B cell (primary cell): ENCODE data around the gene RAB3B. TPM values are rescaled to one million over a fixed set of nuclear protein-coding genes. Genes with fewer than 3 reads are reported as not detected.

Source experiments
- ATAC-seq: fragments of 200-7000 bp; cut with Tn5 transposase; one replicate; pipeline ENCODE4 v1.10.0; 2021; ENCODE audit warnings: low read depth, mild to moderate bottlenecking, moderate number of reproducible peaks, moderate library complexity
- CTCF ChIA-PET: fragments of 350-600 bp; sonication (Branson Sonifier 250); formaldehyde crosslinking; loops from one replicate; lab custom pipeline; 2021; ENCODE audit warnings: antibody characterized with exemption, inconsistent platforms; lab: Charles Lee
- POLR2A ChIA-PET: fragments of 350-600 bp; sonication (Branson Sonifier 250); formaldehyde crosslinking; loops from one replicate; lab custom pipeline; 2021; ENCODE audit warnings: antibody characterized with exemption; lab: Charles Lee
- DNase-seq: peaks from one replicate; pipeline ENCODE4 v3.0.0; 2013
- H2AFZ ChIP-seq: 2 replicates; pipeline ENCODE4 v1.6.1; 2012; ENCODE audit warnings: mild to moderate bottlenecking, low read depth, low read length; ENCODE audit not compliant: insufficient read depth, poor library complexity, severe bottlenecking
- H3K27ac ChIP-seq, 2 donors: 1 replicate in 1 of 2; 2 replicates in 1 of 2; pipeline ENCODE4 v1.5.1; 2012 to 2013; ENCODE audit warnings: low read length in 2 of 2, mild to moderate bottlenecking in 2 of 2, moderate library complexity in 1 of 2
- H3K27me3 ChIP-seq, 4 experiments: fragments of 200-600 bp in 1 of 4; sonication (generic) in 1 of 4; replicated peaks in 1 of 4; 1 replicate in 2 of 4; 2 replicates in 2 of 4; pipeline versions ENCODE4 v1.6.1 to v1.7.0; 2013 to 2016; ENCODE audit warnings: low read length in 3 of 4, mild to moderate bottlenecking in 2 of 4, mixed read lengths in 1 of 4, moderate library complexity in 1 of 4; ENCODE audit not compliant: insufficient read depth in 4 of 4, control insufficient read depth in 3 of 4; ENCODE audit errors: control extremely low read depth in 1 of 4
- H3K36me3 ChIP-seq, 2 experiments: replicated peaks in 1 of 2; 1 replicate in 1 of 2; 2 replicates in 1 of 2; pipeline versions ENCODE4 v1.6.1 to v1.7.1; 2013; ENCODE audit warnings: low read length in 1 of 2; ENCODE audit not compliant: insufficient read depth in 2 of 2, control insufficient read depth in 1 of 2; ENCODE audit errors: control extremely low read depth in 1 of 2, extremely low read depth in 1 of 2
- H3K4me1 ChIP-seq, 2 donors: fragments of 200-600 bp in 1 of 2; sonication (generic) in 1 of 2; 1 replicate in 1 of 2; 2 replicates in 1 of 2; pipeline versions ENCODE4 v1.5.1 to v1.6.1; 2013 to 2017; ENCODE audit warnings: low read length in 2 of 2; ENCODE audit not compliant: control insufficient read depth in 2 of 2, insufficient read depth in 2 of 2
- H3K4me2 ChIP-seq: replicated peaks from 2 replicates; pipeline ENCODE3; 2012; ENCODE audit warnings: mild to moderate bottlenecking, low read depth, low read length; ENCODE audit not compliant: poor library complexity, severe bottlenecking
- H3K4me3 ChIP-seq, 5 experiments: fragments of 200-600 bp in 1 of 5; sonication (generic) in 1 of 5; 1 replicate in 3 of 5; 2 replicates in 2 of 5; pipeline versions ENCODE4 v1.5.1 to v1.7.0; 2011 to 2016; ENCODE audit warnings: low read length in 4 of 5, mild to moderate bottlenecking in 4 of 5, low read depth in 2 of 5, control low read depth in 1 of 5, moderate library complexity in 1 of 5; ENCODE audit not compliant: insufficient read depth in 1 of 5; ENCODE audit errors: control extremely low read depth in 1 of 5, extremely low read depth in 1 of 5
- H3K79me2 ChIP-seq: fragments of 200-600 bp; sonication (generic); one replicate; pipeline ENCODE4 v1.6.0; 2016; ENCODE audit warnings: low read length; ENCODE audit not compliant: control insufficient read depth, insufficient read depth
- H3K9ac ChIP-seq: fragments of 200-600 bp; sonication (generic); 2 replicates; pipeline ENCODE4 v1.6.1; 2017; ENCODE audit warnings: mild to moderate bottlenecking, low read length, moderate library complexity
- H3K9me3 ChIP-seq, 3 donors: one replicate each; pipeline versions ENCODE4 v1.6.1 to v1.7.1; 2013; ENCODE audit warnings: low read length in 2 of 3; ENCODE audit not compliant: control insufficient read depth in 2 of 3, insufficient read depth in 1 of 3; ENCODE audit errors: control extremely low read depth in 1 of 3
- H4K20me1 ChIP-seq: 2 replicates; pipeline ENCODE4 v1.6.0; 2012; ENCODE audit warnings: mild to moderate bottlenecking, low read length; ENCODE audit not compliant: insufficient read depth, control insufficient read depth, poor library complexity, severe bottlenecking
- H3K27ac Mint-ChIP-seq: one replicate; pipeline ENCODE4 v1.8.0; 2021; ENCODE audit warnings: mixed read lengths
- H3K27me3 Mint-ChIP-seq: one replicate; pipeline ENCODE4 v1.8.0; 2021; ENCODE audit warnings: mixed read lengths
- H3K4me1 Mint-ChIP-seq: one replicate; pipeline ENCODE4 v1.8.0; 2021; ENCODE audit warnings: mixed read lengths
- H3K4me3 Mint-ChIP-seq: one replicate; pipeline ENCODE4 v1.8.0; 2021; ENCODE audit warnings: mixed read lengths
- H3K9me3 Mint-ChIP-seq: one replicate; pipeline ENCODE4 v1.8.0; 2022; ENCODE audit warnings: mixed read lengths; ENCODE audit not compliant: insufficient read depth
- EZH2 ChIP-seq: IDR thresholded peaks from 2 replicates; pipeline ENCODE4 v1.6.1; 2012; ENCODE audit warnings: borderline replicate concordance, low read depth, mild to moderate bottlenecking, moderate library complexity, low read length; ENCODE audit not compliant: insufficient read depth, poor library complexity, severe bottlenecking
- WGBS: methylation state at CpG from one replicate; pipeline ENCODE4 v1.1.5; 2013; ENCODE audit warnings: missing lambda C conversion rate; ENCODE audit not compliant: insufficient coverage; 5-methylcytosine and 5-hydroxymethylcytosine counted together
- intact Hi-C: fragments of 100-400 bp; cut with micrococcal nuclease; formaldehyde crosslinking; loops from one replicate; pipeline ENCODE4 v1.10.0; 2022
- polyA plus RNA-seq: library from polyadenylated mRNA; depleted of rRNA; stranded (reverse); fragments of >200 nt; gene quantifications from 2 replicates; pipeline ENCODE4 v1.2.3, GENCODE V29; 2012
- total RNA-seq, 2 donors: library from RNA; stranded (reverse); fragments of 120-200 nt in 1 of 2; gene quantifications; 1 replicate in 1 of 2; 2 replicates in 1 of 2; pipeline versions ENCODE4 v1.2.3 to v1.2.4, GENCODE V29; 2013 to 2022
- TF ChIP-seq, protein P1 (sequence below): fragments of 200-600 bp; IDR thresholded peaks from one replicate; pipeline ENCODE4 v1.8.0; 2022; ENCODE audit warnings: antibody characterized with exemption, mild to moderate bottlenecking

The RAB3B gene
- total and polyA plus RNA-seq, 2 donors (not counting 1 experiment from before 2014, with no cell fraction given), result 0.02 TPM; not detected in 1

DNA sequence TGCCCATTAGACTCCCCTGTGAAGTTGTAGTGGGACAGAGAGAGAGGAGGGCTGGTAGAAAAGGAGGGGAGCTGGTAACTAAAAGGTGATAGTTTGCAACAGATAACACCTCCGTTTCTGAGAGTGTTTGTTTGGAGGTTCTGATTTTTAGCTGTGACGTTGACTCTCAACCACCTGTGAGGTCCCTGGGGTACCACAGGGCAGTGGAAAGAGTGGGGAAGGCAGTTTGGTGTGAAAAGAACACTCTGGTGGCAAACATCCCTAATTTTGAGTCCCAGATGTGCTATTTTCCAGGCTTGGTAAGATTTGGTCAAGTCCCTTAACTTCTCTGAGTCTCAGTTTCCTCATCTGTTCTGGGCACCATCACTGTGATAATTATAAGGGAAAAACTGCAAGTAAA is 29.3 kb downstream of the RAB3B start:
- Mint-ChIP-seq H3K27ac (no peak overlapping the region), H3K4me3 (no peak overlapping the region), H3K27me3 (peaks cover 16% of the 10 kb centered on the region), H3K9me3 (no peaks in the 10 kb centered on the region), H3K4me1 (peaks cover 4% of the 10 kb centered on the region)
- Histone ChIP-seq H2AFZ (no peak overlapping the region), H3K79me2 (no peaks in the 10 kb centered on the region), H3K27ac (no peak overlapping the region), H3K4me2 (no peak overlapping the region), H3K9me3 (no peaks in the 10 kb centered on the region), H3K4me1 (peaks cover 8 to 12% of the 10 kb centered on the region in 2 donors), H3K4me3 (no peak overlapping the region), H3K36me3 (no peaks in the 10 kb centered on the region), H4K20me1 (no peaks in the 10 kb centered on the region), H3K27me3 (peaks cover 0 to 7% (median 0%) of the 10 kb centered on the region in 4 experiments), H3K9ac (no peak overlapping the region)
- TF ChIP-seq, protein P1, sequence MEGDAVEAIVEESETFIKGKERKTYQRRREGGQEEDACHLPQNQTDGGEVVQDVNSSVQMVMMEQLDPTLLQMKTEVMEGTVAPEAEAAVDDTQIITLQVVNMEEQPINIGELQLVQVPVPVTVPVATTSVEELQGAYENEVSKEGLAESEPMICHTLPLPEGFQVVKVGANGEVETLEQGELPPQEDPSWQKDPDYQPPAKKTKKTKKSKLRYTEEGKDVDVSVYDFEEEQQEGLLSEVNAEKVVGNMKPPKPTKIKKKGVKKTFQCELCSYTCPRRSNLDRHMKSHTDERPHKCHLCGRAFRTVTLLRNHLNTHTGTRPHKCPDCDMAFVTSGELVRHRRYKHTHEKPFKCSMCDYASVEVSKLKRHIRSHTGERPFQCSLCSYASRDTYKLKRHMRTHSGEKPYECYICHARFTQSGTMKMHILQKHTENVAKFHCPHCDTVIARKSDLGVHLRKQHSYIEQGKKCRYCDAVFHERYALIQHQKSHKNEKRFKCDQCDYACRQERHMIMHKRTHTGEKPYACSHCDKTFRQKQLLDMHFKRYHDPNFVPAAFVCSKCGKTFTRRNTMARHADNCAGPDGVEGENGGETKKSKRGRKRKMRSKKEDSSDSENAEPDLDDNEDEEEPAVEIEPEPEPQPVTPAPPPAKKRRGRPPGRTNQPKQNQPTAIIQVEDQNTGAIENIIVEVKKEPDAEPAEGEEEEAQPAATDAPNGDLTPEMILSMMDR, result no peak
- no peak for TF ChIP-seq EZH2
- 20% methylated on average over 2 of the region's 2 CpGs for WGBS
- DNase-seq (no peak), ATAC-seq (no peak)
- ChIA-PET CTCF (no interaction called here), POLR2A (no interaction called here)
- intact Hi-C loops, result no loop called here

DNA sequence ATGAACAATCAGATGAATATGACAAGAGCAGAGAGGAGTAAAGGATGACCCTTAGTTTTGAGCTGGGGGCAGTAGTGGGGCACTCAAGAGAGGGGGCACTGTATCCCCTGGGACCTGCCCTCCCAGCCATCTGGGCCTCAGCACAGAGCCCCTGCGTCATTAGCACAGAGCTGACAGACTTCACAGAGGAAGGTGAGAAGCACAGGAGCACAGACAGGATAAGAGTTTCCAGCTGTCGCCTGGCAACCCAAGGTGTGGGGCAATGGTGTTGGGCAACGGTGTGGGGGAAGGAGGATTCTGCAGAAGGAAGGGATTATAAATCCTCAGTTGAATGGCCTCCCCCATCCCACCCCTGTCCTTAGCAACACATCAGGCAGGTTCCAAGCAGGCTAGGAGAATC is 30.2 kb downstream of the RAB3B start:
- POLR2A ChIA-PET, result no interaction called here
- Histone ChIP-seq H3K4me3 (no peak overlapping the region), H3K36me3 (no peaks in the 10 kb centered on the region), H2AFZ (no peak overlapping the region), H3K9me3 (no peaks in the 10 kb centered on the region), H4K20me1 (no peaks in the 10 kb centered on the region), H3K4me2 (no peak overlapping the region), H3K79me2 (no peaks in the 10 kb centered on the region), H3K27ac (no peak overlapping the region), H3K27me3 (peaks cover 0 to 7% (median 0%) of the 10 kb centered on the region in 4 experiments), H3K9ac (no peak overlapping the region), H3K4me1 (peaks cover 15 to 17% of the 10 kb centered on the region in 2 donors)
- H3K27ac Mint-ChIP-seq, result no peak overlapping the region
- H3K4me1 Mint-ChIP-seq, result peaks cover 8% of the 10 kb centered on the region
- DNase-seq (no peak), ATAC-seq (no peak)
- TF ChIP-seq, protein P1, result no peak
- no peak for TF ChIP-seq EZH2
- 83% methylated on average over 1 of the region's 3 CpGs for WGBS
- CTCF ChIA-PET, result interaction anchor here (0.7 kb wide), 1 partner anchor 644 kb away, joined by 3 read pairs; no protein-coding TSS in a partner anchor
- intact Hi-C loops, result no loop called here
- H3K4me3 Mint-ChIP-seq, result no peak overlapping the region
- H3K27me3 Mint-ChIP-seq, result peaks cover 16% of the 10 kb centered on the region
- no peaks in the 10 kb centered on the region for H3K9me3 Mint-ChIP-seq
